A549 (cell line): ENCODE results near the gene SEPTIN2.

ENCODE experiments used
- EP300 ChIP-seq, 2 experiments: fragments of >200 bp; sonication (Bioruptor Twin); formaldehyde crosslinking; IDR thresholded peaks; 2 replicates in 1 of 2; 3 replicates in 1 of 2; pipeline ENCODE4 v1.6.1; 2016 to 2017
- NR3C1 ChIP-seq: fragments of >200 bp; sonication (Bioruptor Twin); formaldehyde crosslinking; IDR thresholded peaks from 3 replicates; pipeline ENCODE4 v1.6.1; 2017
- POLR2A ChIP-seq: IDR thresholded peaks from 2 replicates; pipeline ENCODE4 v1.6.1; 2012; ENCODE audit warnings: mild to moderate bottlenecking, low read length
- RAD21 ChIP-seq, 2 experiments: fragments of >200 bp in 1 of 2; sonication (Bioruptor Twin) in 1 of 2; formaldehyde crosslinking in 1 of 2; IDR thresholded peaks in 1 of 2; conservative IDR thresholded peaks in 1 of 2; 2 replicates in 1 of 2; 3 replicates in 1 of 2; pipeline ENCODE4 v1.6.1; 2012 to 2018; ENCODE audit warnings: inconsistent platforms in 1 of 2
- SMC3 ChIP-seq: fragments of >200 bp; sonication (Bioruptor Twin); formaldehyde crosslinking; IDR thresholded peaks from 3 replicates; pipeline ENCODE4 v1.6.1; 2018; ENCODE audit warnings: inconsistent platforms
- TF ChIP-seq, protein P1 (sequence below): fragments of >200 bp; sonication (Bioruptor Twin); formaldehyde crosslinking; IDR thresholded peaks from 3 replicates; pipeline ENCODE4 v1.5.1; 2016

DNA sequence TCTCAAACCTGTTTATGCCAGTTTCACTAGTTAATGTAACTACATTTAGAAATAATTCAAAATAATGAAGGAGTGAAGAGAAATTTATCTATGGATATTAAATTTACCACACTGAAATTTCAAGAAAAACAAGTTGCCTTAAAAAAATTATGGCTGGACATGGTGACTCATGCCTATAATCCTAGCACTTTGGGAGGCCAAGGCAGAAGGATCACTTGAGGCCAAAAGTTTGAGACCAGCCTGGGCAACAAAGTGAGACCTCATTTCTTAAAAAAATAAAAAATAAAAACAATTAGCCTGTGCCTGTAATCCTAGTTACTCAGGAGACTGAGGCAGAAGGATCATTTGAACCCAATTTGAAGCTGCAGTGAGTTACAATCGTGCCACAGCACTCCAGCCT is 30.1 kb upstream of the SEPTIN2 start:
- TF ChIP-seq, protein P1, sequence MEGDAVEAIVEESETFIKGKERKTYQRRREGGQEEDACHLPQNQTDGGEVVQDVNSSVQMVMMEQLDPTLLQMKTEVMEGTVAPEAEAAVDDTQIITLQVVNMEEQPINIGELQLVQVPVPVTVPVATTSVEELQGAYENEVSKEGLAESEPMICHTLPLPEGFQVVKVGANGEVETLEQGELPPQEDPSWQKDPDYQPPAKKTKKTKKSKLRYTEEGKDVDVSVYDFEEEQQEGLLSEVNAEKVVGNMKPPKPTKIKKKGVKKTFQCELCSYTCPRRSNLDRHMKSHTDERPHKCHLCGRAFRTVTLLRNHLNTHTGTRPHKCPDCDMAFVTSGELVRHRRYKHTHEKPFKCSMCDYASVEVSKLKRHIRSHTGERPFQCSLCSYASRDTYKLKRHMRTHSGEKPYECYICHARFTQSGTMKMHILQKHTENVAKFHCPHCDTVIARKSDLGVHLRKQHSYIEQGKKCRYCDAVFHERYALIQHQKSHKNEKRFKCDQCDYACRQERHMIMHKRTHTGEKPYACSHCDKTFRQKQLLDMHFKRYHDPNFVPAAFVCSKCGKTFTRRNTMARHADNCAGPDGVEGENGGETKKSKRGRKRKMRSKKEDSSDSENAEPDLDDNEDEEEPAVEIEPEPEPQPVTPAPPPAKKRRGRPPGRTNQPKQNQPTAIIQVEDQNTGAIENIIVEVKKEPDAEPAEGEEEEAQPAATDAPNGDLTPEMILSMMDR: no peak
- no peak for TF ChIP-seq NR3C1
- no peak for TF ChIP-seq SMC3
- TF ChIP-seq RAD21 (conservative IDR thresholded peaks at IDR 0.05 in 1 of 2, IDR thresholded peaks at IDR 0.05 in 1 of 2): no peak
- no peak for TF ChIP-seq POLR2A
- no peak for TF ChIP-seq EP300 (IDR thresholded peaks at IDR 0.05)
